Cardiac septum (tissue), 1 donor: ENCODE data around the gene INHBC. TPM values are rescaled to one million over a fixed set of nuclear protein-coding genes. Genes with fewer than 3 reads are reported as not detected.

Source experiments
- DNase-seq: peaks from one replicate; pipeline ENCODE4 v3.0.0-alpha.2; 2020; ENCODE audit warnings: low spot score
- intact Hi-C: fragments of 100-400 bp; cut with DNase I; formaldehyde crosslinking; loops from one replicate; pipeline ENCODE4 v1.14.0; 2022
- total RNA-seq: library from RNA; stranded (reverse); fragmentation: NEBNext Ultra II Directional; extraction: Animal tissue kit (Norgen Biotek cat#: 25700); gene quantifications from one replicate; pipeline ENCODE4 v1.2.1, GENCODE V29; 2021
- donor health status: DM: no; HTN: no; CAD: no.

The INHBC gene
- total RNA-seq, 1 donor from 2014 or later, result not detected

GRCh38 chr12:57496822-57497221 is 62.2 kb downstream of the INHBC start:
- DNase-seq, result no peak
- intact Hi-C loops, result no loop called here

GRCh38 chr12:57497223-57498131 is 62.9 kb downstream of the INHBC start:
- intact Hi-C loops, result no loop called here
- no peak for DNase-seq

DNA sequence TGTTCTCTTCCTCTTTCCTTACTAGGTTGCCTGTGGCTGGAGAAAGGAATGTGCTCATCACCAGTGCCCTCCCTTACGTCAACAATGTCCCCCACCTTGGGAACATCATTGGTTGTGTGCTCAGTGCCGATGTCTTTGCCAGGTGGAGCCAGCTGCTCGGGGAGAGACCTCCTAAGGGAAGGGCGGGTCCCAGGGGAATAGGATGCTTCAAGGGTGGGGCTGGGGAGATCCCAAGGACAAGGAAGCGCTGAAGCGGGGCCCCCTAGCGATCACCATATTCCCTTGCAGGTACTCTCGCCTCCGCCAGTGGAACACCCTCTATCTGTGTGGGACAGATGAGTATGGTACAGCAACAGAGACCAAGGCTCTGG is 63.5 kb downstream of the INHBC start:
- intact Hi-C loops, result no loop called here
- DNase-seq, result no peak

- intact Hi-C loops, result no loop called here
Observed at GRCh38 chr12:57498571-57498970, 64.0 kb downstream of the INHBC start.

DNA sequence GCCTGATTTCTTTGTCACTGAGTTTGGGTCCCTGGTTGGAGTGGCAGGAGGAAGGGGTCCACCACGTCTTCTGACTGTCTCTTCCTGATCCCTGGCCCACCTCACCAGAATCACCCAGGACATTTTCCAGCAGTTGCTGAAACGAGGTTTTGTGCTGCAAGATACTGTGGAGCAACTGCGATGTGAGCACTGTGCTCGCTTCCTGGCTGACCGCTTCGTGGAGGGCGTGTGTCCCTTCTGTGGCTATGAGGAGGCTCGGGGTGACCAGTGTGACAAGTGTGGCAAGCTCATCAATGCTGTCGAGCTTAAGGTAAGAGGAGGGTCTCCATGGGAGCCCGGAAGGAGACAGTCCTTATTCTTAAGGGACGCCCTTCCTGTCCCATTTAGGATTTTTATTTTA is 65.6 kb downstream of the INHBC start:
- intact Hi-C loops, result no loop called here
- DNase-seq, result no peak

More at GRCh38 chr12:57498571-57498970, 64.0 kb downstream of the INHBC start:
- no peak for DNase-seq

Other genes starting within 250 kb of the INHBC start
- 20.0 TPM for gene NXPH4, start 218.0 kb upstream of the INHBC start, total RNA-seq
- gene SHMT2, start 205.1 kb upstream of the INHBC start, total RNA-seq, result 38.8 TPM
- 0.94 TPM for gene STAC3, start 183.6 kb upstream of the INHBC start, total RNA-seq
- 77.7 TPM for gene R3HDM2, start 3.7 kb upstream of the INHBC start, total RNA-seq
- 0.73 TPM for gene INHBE, start 20.5 kb downstream of the INHBC start, total RNA-seq
- gene GLI1, start 25.0 kb downstream of the INHBC start, total RNA-seq, result 0.83 TPM
- 5.9 TPM for gene ARHGAP9, start 45.1 kb downstream of the INHBC start, total RNA-seq
- gene MARS1, start 53.3 kb downstream of the INHBC start, total RNA-seq, result 89.2 TPM
- 24.0 TPM for gene DDIT3, start 85.7 kb downstream of the INHBC start, total RNA-seq
- 39.9 TPM for gene MBD6, start 88.0 kb downstream of the INHBC start, total RNA-seq
- gene DCTN2, start 112.4 kb downstream of the INHBC start, total RNA-seq, result 100 TPM
- gene KIF5A, start 115.3 kb downstream of the INHBC start, total RNA-seq, result 0.22 TPM
- gene PIP4K2C, start 156.4 kb downstream of the INHBC start, total RNA-seq, result 17.9 TPM
- 31.0 TPM for gene DTX3, start 170.0 kb downstream of the INHBC start, total RNA-seq
- 15.0 TPM for gene ARHGEF25, start 176.7 kb downstream of the INHBC start, total RNA-seq
- gene B4GALNT1, start 198.4 kb downstream of the INHBC start, total RNA-seq, result 11.1 TPM